Endothelial cell of umbilical vein (primary cell): ENCODE measurements around the gene TTF2. TPM values are rescaled to one million over a fixed set of nuclear protein-coding genes. Genes with fewer than 3 reads are reported as not detected.
A peak's percentile ranks its signal among the peaks of the same experiment; 100 is the strongest.

Source experiments
- BruUV-seq: library from RNA; stranded (reverse); fragments of 400-500 nt; replicated peaks from 2 replicates; lab custom pipeline; 2021; lab: Mats Ljungman, UMichigan
- CTCF ChIA-PET: fragments of 300-600, 350-600 bp; sonication (Branson Sonifier 250); formaldehyde crosslinking; loops from one replicate; lab custom pipeline; 2021; ENCODE audit warnings: antibody characterized with exemption, inconsistent platforms; lab: Charles Lee
- POLR2A ChIA-PET: fragments of 300-600, 350-600 bp; sonication (Branson Sonifier 250); formaldehyde crosslinking; loops from one replicate; lab custom pipeline; 2021; ENCODE audit warnings: antibody characterized with exemption, inconsistent platforms; lab: Charles Lee
- DNase-seq: peaks from one replicate; pipeline ENCODE4 v3.0.0-alpha.2; 2011; ENCODE audit warnings: low read depth, low spot score
- FAIRE-seq: peaks from 2 replicates; lab custom pipeline; 2011; peaks lifted over from hg19 to GRCh38; lab: Jason Lieb, UNC
- H2AFZ ChIP-seq: 2 replicates; pipeline ENCODE4 v1.6.0; 2012; ENCODE audit warnings: low read depth, low read length, control low read depth, inconsistent platforms
- H3K27ac ChIP-seq: 2 replicates; pipeline ENCODE4 v1.5.1; 2011; ENCODE audit warnings: low read depth, mild to moderate bottlenecking, control low read depth, low read length, moderate library complexity; ENCODE audit not compliant: insufficient read depth
- H3K27me3 ChIP-seq, 2 experiments: 2 replicates each; pipeline versions ENCODE4 v1.6.0 to v1.6.1; 2011; ENCODE audit warnings: low read length in 2 of 2, mixed read lengths in 1 of 2; ENCODE audit not compliant: control insufficient read depth in 2 of 2, insufficient read depth in 2 of 2
- H3K36me3 ChIP-seq, 2 experiments: 2 replicates in 1 of 2; 3 replicates in 1 of 2; pipeline ENCODE4 v1.5.1; 2011; ENCODE audit warnings: low read length in 2 of 2, mild to moderate bottlenecking in 1 of 2, moderate library complexity in 1 of 2; ENCODE audit not compliant: control insufficient read depth in 2 of 2, insufficient read depth in 2 of 2; ENCODE audit errors: extremely low read depth in 1 of 2
- H3K4me1 ChIP-seq: 3 replicates; pipeline ENCODE4 v1.5.1; 2011; ENCODE audit warnings: mild to moderate bottlenecking, low read length; ENCODE audit not compliant: control insufficient read depth, insufficient read depth; ENCODE audit errors: extremely low read depth
- H3K4me2 ChIP-seq: 2 replicates; pipeline ENCODE4 v1.6.1; 2011; ENCODE audit warnings: low read length, control low read depth, mixed read lengths; ENCODE audit not compliant: insufficient read depth
- H3K4me3 ChIP-seq, 3 experiments: fragments of 200-600 bp in 1 of 3; sonication (generic), shearing (Covaris generic) in 1 of 3; replicated peaks in 1 of 3; 2 replicates each; pipeline ENCODE4 v1.5.1; 2011 to 2016; ENCODE audit warnings: control low read depth in 3 of 3, low read length in 3 of 3, mild to moderate bottlenecking in 2 of 3, inconsistent platforms in 1 of 3, low read depth in 1 of 3, moderate library complexity in 1 of 3; ENCODE audit not compliant: insufficient read depth in 1 of 3
- H3K79me2 ChIP-seq: 2 replicates; pipeline ENCODE4 v1.6.0; 2012; ENCODE audit warnings: low read length, inconsistent platforms; ENCODE audit not compliant: control insufficient read depth, insufficient read depth
- H3K9ac ChIP-seq: replicated peaks from 2 replicates; pipeline ENCODE3; 2011; ENCODE audit warnings: low read length, control low read depth; ENCODE audit not compliant: insufficient read depth; ENCODE audit errors: extremely low read depth
- H3K9me1 ChIP-seq: replicated peaks from 3 replicates; pipeline ENCODE4 v1.6.0; 2011; ENCODE audit warnings: mild to moderate bottlenecking, low read length; ENCODE audit not compliant: control insufficient read depth, insufficient read depth; ENCODE audit errors: extremely low read depth
- H3K9me3 ChIP-seq: replicated peaks from 2 replicates; pipeline ENCODE4 v1.5.1; 2012; ENCODE audit warnings: low read length, inconsistent platforms; ENCODE audit not compliant: control insufficient read depth, insufficient read depth
- H4K20me1 ChIP-seq: replicated peaks from 2 replicates; pipeline ENCODE3; 2011; ENCODE audit warnings: mild to moderate bottlenecking, low read length; ENCODE audit not compliant: control insufficient read depth, insufficient read depth; ENCODE audit errors: extremely low read depth
- EZH2 ChIP-seq: IDR thresholded peaks from 2 replicates; pipeline ENCODE4 v1.6.1; 2012; ENCODE audit warnings: borderline replicate concordance, low read depth, mild to moderate bottlenecking, moderate library complexity, low read length, inconsistent platforms; ENCODE audit not compliant: severe bottlenecking
- FOS ChIP-seq: IDR thresholded peaks from 2 replicates; pipeline ENCODE4 v1.6.1; 2011; ENCODE audit warnings: mild to moderate bottlenecking, low read length, moderate library complexity, borderline replicate concordance; ENCODE audit not compliant: insufficient read depth
- GATA2 ChIP-seq: IDR thresholded peaks from 2 replicates; pipeline ENCODE4 v1.7.0; 2011; ENCODE audit warnings: low read depth, mild to moderate bottlenecking, moderate library complexity, mixed read lengths, low read length; ENCODE audit not compliant: insufficient read length, insufficient read depth
- JUN ChIP-seq: IDR thresholded peaks from 2 replicates; pipeline ENCODE4 v1.6.1; 2011; ENCODE audit warnings: borderline replicate concordance, low read depth; ENCODE audit not compliant: insufficient read length, insufficient read depth
- MYC ChIP-seq: IDR thresholded peaks from one replicate; pipeline ENCODE4 v1.6.1; 2011; ENCODE audit warnings: mild to moderate bottlenecking, low read depth, low read length
- POLR2A ChIP-seq: IDR thresholded peaks from 2 replicates; pipeline ENCODE4 v1.6.1; 2012; ENCODE audit warnings: low read depth, mild to moderate bottlenecking, control low read depth, low read length
- POLR2AphosphoS5 ChIP-seq: IDR thresholded peaks from 2 replicates; pipeline ENCODE4 v1.6.1; 2012; ENCODE audit warnings: low read depth, mild to moderate bottlenecking, control low read depth, low read length, moderate library complexity; ENCODE audit not compliant: insufficient read depth
- dilution Hi-C: fragments of 300-500 bp; cut with MboI; formaldehyde crosslinking; loops from one replicate; pipeline ENCODE4 v1.15.0; 2019; ENCODE audit warnings: low sequenced_read_pairs; ENCODE audit not compliant: extremely low pct_ligation_motif_present
- intact Hi-C: fragments of 100-400 bp; cut with micrococcal nuclease; formaldehyde crosslinking; loops from one replicate; pipeline ENCODE4 v1.10.0; 2022
- polyA plus RNA-seq, 4 experiments: library from polyadenylated mRNA; depleted of rRNA in 3 of 4; stranded (reverse) in 3 of 4; unstranded in 1 of 4; fragments of >200 nt; gene quantifications; 2 replicates each; pipeline versions ENCODE4 v1.2.1 to v1.2.3, GENCODE V29; 2011 to 2012; ENCODE audit warnings: missing spikeins in 1 of 4
- total RNA-seq: library from RNA; stranded (reverse); gene quantifications from 2 replicates; pipeline ENCODE4 v1.2.3, GENCODE V29; 2021
- TF ChIP-seq, protein P1 (sequence below), 2 donors: IDR thresholded peaks; 1 replicate in 1 of 2; 2 replicates in 1 of 2; pipeline ENCODE4 v1.5.1; 2011; ENCODE audit warnings: low read length in 2 of 2, mild to moderate bottlenecking in 2 of 2, moderate library complexity in 2 of 2, control low read depth in 1 of 2, inconsistent platforms in 1 of 2, low read depth in 1 of 2; ENCODE audit not compliant: insufficient read depth in 1 of 2; ENCODE audit errors: extremely low read depth in 1 of 2
- TF ChIP-seq, protein P2 (sequence below): IDR thresholded peaks from 2 replicates; pipeline ENCODE4 v1.6.1; 2011; ENCODE audit not compliant: insufficient read depth, insufficient read length

Gene TTF2
- total and polyA plus RNA-seq, 2 donors (not counting 3 experiments of a cell fraction or from before 2014, with no cell fraction given): 8.8 to 44.4 TPM

DNA sequence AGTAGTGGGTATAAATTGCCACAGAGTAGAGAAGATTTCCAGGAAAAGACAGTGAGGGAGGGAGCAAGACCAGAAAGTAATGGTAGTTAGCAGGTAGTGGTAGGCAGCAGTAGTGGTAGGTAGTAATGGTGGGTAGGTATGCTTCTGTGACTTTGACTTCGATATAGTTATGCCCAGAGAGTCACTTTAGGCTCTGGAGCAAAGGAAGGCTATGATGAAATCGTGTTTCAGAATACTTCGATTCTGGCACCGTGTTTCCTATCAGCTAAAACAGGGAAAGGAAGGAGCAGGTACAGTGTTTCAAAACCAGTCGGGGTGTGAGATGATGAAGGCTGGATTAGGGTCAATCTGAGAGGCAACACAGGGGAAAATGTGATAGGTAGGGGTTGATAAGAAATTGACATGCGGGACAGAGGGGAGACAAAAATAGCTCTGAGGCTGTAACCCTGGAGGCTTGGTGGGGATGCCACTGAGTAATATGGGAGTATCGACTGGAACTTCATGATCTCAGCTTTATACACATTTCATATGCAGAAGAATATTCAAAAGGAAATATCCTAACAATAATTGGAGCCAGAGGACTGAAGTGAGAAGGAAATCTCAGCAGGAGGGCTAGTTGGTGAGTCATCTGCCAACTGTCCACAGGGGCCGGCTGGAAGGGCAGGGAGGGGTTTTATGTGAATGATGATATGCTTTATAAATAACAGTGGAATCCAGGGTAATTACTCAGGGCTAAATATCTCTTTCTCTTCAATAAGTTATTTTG, 86.6 kb downstream of the TTF2 start:
- CTCF ChIA-PET: interaction anchor here (1.2 kb wide), 1 partner anchor 79 kb away, joined by 3 read pairs; no protein-coding TSS in a partner anchor

More for the DNA sequence above, 86.6 kb downstream of the TTF2 start:
- H3K27ac ChIP-seq: no peak overlapping the region
- no peaks in the 10 kb centered on the region for H3K36me3 ChIP-seq
- dilution Hi-C loops (no loop called here), intact Hi-C loops (no loop called here)
- H3K9me1 ChIP-seq: no peaks in the 10 kb centered on the region
- H3K4me1 ChIP-seq: no peaks in the 10 kb centered on the region
- H4K20me1 ChIP-seq: no peaks in the 10 kb centered on the region
- H2AFZ ChIP-seq: no peak overlapping the region
- H3K9ac ChIP-seq: no peak overlapping the region
- BruUV-seq: no TSS peak
- no peaks in the 10 kb centered on the region for H3K27me3 ChIP-seq
- no peak overlapping the region for H3K4me3 ChIP-seq
- POLR2A ChIA-PET: interaction anchor here (0.5 kb wide), 1 partner anchor 31 kb away, joined by 4 read pairs; no protein-coding TSS in a partner anchor
- no peak overlapping the region for H3K4me2 ChIP-seq
- FAIRE-seq (no peak), DNase-seq (no peak)
- TF ChIP-seq, protein P1, sequence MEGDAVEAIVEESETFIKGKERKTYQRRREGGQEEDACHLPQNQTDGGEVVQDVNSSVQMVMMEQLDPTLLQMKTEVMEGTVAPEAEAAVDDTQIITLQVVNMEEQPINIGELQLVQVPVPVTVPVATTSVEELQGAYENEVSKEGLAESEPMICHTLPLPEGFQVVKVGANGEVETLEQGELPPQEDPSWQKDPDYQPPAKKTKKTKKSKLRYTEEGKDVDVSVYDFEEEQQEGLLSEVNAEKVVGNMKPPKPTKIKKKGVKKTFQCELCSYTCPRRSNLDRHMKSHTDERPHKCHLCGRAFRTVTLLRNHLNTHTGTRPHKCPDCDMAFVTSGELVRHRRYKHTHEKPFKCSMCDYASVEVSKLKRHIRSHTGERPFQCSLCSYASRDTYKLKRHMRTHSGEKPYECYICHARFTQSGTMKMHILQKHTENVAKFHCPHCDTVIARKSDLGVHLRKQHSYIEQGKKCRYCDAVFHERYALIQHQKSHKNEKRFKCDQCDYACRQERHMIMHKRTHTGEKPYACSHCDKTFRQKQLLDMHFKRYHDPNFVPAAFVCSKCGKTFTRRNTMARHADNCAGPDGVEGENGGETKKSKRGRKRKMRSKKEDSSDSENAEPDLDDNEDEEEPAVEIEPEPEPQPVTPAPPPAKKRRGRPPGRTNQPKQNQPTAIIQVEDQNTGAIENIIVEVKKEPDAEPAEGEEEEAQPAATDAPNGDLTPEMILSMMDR (IDR thresholded peaks at IDR 0.05; ENCODE audit: extremely low read depth in 1 of 2, insufficient read depth in 1 of 2, low read depth in 1 of 2, low read length in 2 of 2): no peak
- no peak for TF ChIP-seq JUN
- TF ChIP-seq EZH2: no peak
- no peak for TF ChIP-seq GATA2
- TF ChIP-seq POLR2AphosphoS5: no peak
- TF ChIP-seq MYC: no peak
- TF ChIP-seq, protein P2, sequence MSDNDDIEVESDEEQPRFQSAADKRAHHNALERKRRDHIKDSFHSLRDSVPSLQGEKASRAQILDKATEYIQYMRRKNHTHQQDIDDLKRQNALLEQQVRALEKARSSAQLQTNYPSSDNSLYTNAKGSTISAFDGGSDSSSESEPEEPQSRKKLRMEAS: no peak
- peak; percentile 60 for TF ChIP-seq FOS
- no peak for TF ChIP-seq POLR2A
- no peaks in the 10 kb centered on the region for H3K9me3 ChIP-seq
- no peaks in the 10 kb centered on the region for H3K79me2 ChIP-seq
